ENCODE measurements around the gene WASL.

- TF ChIP-seq NR2C2 (CRISPR knock-in tag; IDR thresholded peaks at IDR 0.05; ENCODE audit: borderline replicate concordance) (no peak), USF2 (IDR thresholded peaks at IDR 0.05; ENCODE audit: low read depth, low read length) (no peak), USF2 (CRISPR knock-in tag; IDR thresholded peaks at IDR 0.05; ENCODE audit: borderline replicate concordance) (no peak), ZNF317 (CRISPR knock-in tag; IDR thresholded peaks at IDR 0.05) (no peak)
Measured at GRCh38 chr7:123657304-123657685, 91.5 kb downstream of the WASL start.
